HCT116 (cell line): ENCODE data around the gene CCDC70.

Source experiments
- CEBPB ChIP-seq: IDR thresholded peaks from 2 replicates; pipeline ENCODE4 v1.6.1; 2012; ENCODE audit warnings: low read depth
- EZH2 ChIP-seq: fragments of 200-600 bp; sonication (generic); IDR thresholded peaks from 2 replicates; pipeline ENCODE4 v1.6.1; 2017; ENCODE audit warnings: antibody characterized with exemption, mixed run types
- EZH2phosphoT487 ChIP-seq: fragments of 200-600 bp; IDR thresholded peaks from 2 replicates; pipeline ENCODE4 v1.6.1; 2018; ENCODE audit warnings: antibody characterized with exemption, borderline replicate concordance
- JUND ChIP-seq: IDR thresholded peaks from 2 replicates; pipeline ENCODE4 v1.6.1; 2012
- MAX ChIP-seq: IDR thresholded peaks from 2 replicates; pipeline ENCODE4 v1.6.1; 2012
- POLR2A ChIP-seq: IDR thresholded peaks from 2 replicates; pipeline ENCODE4 v1.7.0; 2011; ENCODE audit warnings: borderline replicate concordance; ENCODE audit not compliant: insufficient read depth, insufficient read length; ENCODE audit errors: extremely low read depth
- RAD21 ChIP-seq: IDR thresholded peaks from 2 replicates; pipeline ENCODE4 v1.6.1; 2012; ENCODE audit warnings: low read depth, mild to moderate bottlenecking
- SIN3A ChIP-seq: IDR thresholded peaks from 2 replicates; pipeline ENCODE4 v1.6.1; 2012; ENCODE audit warnings: low read depth
- SRF ChIP-seq: IDR thresholded peaks from 2 replicates; pipeline ENCODE4 v1.6.1; 2012; ENCODE audit warnings: low read depth
- TCF7L2 ChIP-seq: IDR thresholded peaks from 2 replicates; pipeline ENCODE4 v1.7.0; 2011; ENCODE audit warnings: borderline replicate concordance, inconsistent platforms; ENCODE audit not compliant: insufficient read depth, insufficient read length; ENCODE audit errors: extremely low read depth
- ZNF274 ChIP-seq: fragments of 200-500 bp; sonication (Bioruptor generic); IDR thresholded peaks from 2 replicates; pipeline ENCODE4 v1.6.1; 2014; ENCODE audit warnings: mild to moderate bottlenecking, low read depth, low read length, inconsistent platforms
- TF ChIP-seq, protein P1 (sequence below), 3 experiments: fragments of 200-600 bp in 1 of 3; sonication (generic) in 1 of 3; IDR thresholded peaks in 2 of 3; conservative IDR thresholded peaks in 1 of 3; 2 replicates each; pipeline ENCODE4 v1.5.1; 2012 to 2017; ENCODE audit warnings: low read depth in 2 of 3, low read length in 2 of 3, antibody characterized with exemption in 1 of 3, borderline replicate concordance in 1 of 3, control low read depth in 1 of 3, mild to moderate bottlenecking in 1 of 3, mixed read lengths in 1 of 3, mixed run types in 1 of 3, moderate library complexity in 1 of 3; ENCODE audit not compliant: insufficient read depth in 1 of 3
- TF ChIP-seq, protein P2 (sequence below): IDR thresholded peaks from 2 replicates; pipeline ENCODE4 v1.6.1; 2012
- TF ChIP-seq, protein P3 (sequence below): IDR thresholded peaks from 2 replicates; pipeline ENCODE4 v1.6.1; 2011; ENCODE audit warnings: mild to moderate bottlenecking, low read length, moderate library complexity; ENCODE audit not compliant: insufficient replicate concordance; ENCODE audit errors: extremely low read depth

- TF ChIP-seq, protein P1, sequence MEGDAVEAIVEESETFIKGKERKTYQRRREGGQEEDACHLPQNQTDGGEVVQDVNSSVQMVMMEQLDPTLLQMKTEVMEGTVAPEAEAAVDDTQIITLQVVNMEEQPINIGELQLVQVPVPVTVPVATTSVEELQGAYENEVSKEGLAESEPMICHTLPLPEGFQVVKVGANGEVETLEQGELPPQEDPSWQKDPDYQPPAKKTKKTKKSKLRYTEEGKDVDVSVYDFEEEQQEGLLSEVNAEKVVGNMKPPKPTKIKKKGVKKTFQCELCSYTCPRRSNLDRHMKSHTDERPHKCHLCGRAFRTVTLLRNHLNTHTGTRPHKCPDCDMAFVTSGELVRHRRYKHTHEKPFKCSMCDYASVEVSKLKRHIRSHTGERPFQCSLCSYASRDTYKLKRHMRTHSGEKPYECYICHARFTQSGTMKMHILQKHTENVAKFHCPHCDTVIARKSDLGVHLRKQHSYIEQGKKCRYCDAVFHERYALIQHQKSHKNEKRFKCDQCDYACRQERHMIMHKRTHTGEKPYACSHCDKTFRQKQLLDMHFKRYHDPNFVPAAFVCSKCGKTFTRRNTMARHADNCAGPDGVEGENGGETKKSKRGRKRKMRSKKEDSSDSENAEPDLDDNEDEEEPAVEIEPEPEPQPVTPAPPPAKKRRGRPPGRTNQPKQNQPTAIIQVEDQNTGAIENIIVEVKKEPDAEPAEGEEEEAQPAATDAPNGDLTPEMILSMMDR (IDR thresholded peaks at IDR 0.05 in 2 of 3, conservative IDR thresholded peaks at IDR 0.05 in 1 of 3; ENCODE audit: borderline replicate concordance in 1 of 3, insufficient read depth in 1 of 3, low read depth in 2 of 3, low read length in 2 of 3): peak in 1 of 3 experiments; percentile 20; a peak in 1 of 6 replicates
- TF ChIP-seq POLR2A (no peak), SRF (no peak), RAD21 (0 out of 2 replicates have a peak, but pooled peaks have one; percentile 6), EZH2 (no peak), SIN3A (no peak), JUND (no peak), MAX (no peak), EZH2phosphoT487 (no peak), CEBPB (no peak), ZNF274 (no peak), TCF7L2 (no peak)
- TF ChIP-seq, protein P2, sequence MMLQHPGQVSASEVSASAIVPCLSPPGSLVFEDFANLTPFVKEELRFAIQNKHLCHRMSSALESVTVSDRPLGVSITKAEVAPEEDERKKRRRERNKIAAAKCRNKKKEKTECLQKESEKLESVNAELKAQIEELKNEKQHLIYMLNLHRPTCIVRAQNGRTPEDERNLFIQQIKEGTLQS: no peak
- TF ChIP-seq, protein P3, sequence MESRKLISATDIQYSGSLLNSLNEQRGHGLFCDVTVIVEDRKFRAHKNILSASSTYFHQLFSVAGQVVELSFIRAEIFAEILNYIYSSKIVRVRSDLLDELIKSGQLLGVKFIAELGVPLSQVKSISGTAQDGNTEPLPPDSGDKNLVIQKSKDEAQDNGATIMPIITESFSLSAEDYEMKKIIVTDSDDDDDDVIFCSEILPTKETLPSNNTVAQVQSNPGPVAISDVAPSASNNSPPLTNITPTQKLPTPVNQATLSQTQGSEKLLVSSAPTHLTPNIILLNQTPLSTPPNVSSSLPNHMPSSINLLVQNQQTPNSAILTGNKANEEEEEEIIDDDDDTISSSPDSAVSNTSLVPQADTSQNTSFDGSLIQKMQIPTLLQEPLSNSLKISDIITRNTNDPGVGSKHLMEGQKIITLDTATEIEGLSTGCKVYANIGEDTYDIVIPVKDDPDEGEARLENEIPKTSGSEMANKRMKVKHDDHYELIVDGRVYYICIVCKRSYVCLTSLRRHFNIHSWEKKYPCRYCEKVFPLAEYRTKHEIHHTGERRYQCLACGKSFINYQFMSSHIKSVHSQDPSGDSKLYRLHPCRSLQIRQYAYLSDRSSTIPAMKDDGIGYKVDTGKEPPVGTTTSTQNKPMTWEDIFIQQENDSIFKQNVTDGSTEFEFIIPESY: no peak
Observed at GRCh38 chr13:51865838-51866237, 4.1 kb downstream of the CCDC70 start.
